GM21367 (cell line): ENCODE measurements around the gene PDCD4.

Source experiments
- ATAC-seq: cut with Tn5 transposase; IDR thresholded peaks from one replicate; pipeline ENCODE4 v1.9.1; 2021; ENCODE audit not compliant: unreplicated experiment

The PDCD4 gene

DNA sequence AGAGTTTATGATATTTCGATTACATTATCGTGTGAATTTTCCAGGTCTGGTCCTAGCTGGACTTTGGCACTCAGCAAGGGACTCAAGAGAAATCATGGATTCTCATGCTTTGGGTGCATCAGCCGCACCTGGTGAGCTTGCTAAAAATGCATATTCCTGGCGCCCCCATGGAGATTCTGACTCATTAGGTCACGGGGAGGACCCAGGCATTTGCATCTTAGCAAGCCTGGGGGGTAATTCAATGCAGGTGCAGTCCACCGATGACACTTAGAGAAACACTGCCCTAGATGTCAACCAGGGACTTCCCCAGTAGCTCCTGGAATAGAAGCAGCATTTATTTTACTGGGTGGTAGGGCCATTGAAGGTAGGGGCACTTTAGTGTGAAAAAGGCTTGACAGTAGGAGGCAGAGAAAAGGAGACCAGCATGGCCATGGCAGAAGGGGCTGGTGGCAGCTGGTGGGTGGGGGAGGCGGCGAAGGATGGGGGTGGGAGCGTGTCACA lies 29.9 kb upstream of the PDCD4 start:
- ATAC-seq, result peak; percentile 68

GRCh38 chr10:110842326-110842904 lies 29.3 kb upstream of the PDCD4 start:
- ATAC-seq, result no peak

DNA sequence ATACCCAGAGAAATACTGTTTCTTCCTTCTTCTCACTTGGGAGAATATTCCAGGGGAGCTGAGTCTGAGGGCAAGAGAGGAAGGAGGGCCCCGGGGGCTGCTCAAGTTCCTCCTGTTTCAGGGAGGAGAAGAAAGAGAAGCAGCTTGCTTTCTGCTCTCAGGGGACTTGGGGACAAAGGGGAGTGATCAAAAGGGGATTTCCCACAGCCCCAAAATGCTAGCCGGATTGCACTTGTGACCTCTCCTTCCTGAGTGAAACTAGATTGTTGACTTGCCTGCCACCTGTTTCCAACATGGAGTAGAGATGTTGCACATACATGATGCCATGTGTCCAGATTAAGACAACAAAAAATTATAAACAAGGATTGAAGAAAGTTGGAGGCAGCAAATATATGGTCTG lies 28.7 kb upstream of the PDCD4 start:
- ATAC-seq, result peak; percentile 72

- ATAC-seq, result no peak
Measured at GRCh38 chr10:110843796-110844616, 27.7 kb upstream of the PDCD4 start.

GRCh38 chr10:110844617-110844881 lies 27.2 kb upstream of the PDCD4 start:
- ATAC-seq, result no peak

DNA sequence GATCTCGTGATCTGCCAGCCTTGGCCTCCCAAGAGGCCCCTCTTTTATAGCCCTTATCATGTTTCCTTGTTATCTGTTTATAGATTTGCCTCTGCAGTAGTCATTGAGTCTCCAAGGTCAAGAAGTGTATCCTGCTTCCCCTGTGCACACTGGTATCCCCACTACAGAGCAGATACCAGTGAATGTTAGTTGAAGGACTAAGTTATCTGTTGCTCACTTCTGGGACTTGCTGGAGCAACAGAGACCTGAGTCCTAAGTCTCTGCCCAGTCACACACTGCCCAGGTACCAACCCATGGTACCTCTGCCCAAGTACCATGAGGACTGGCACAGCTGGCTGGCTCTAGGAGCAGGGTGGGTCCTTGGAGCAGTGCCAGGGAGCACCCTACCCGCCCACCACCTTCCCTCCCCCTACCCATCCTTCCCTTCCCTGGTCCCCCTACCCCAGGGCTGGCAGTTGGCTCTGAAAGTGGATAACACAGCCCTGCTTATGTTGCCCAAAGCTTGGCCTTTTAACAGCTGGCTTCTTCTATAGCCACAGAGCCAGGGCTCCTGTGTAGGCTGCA lies 26.5 kb upstream of the PDCD4 start:
- ATAC-seq, result no peak

DNA sequence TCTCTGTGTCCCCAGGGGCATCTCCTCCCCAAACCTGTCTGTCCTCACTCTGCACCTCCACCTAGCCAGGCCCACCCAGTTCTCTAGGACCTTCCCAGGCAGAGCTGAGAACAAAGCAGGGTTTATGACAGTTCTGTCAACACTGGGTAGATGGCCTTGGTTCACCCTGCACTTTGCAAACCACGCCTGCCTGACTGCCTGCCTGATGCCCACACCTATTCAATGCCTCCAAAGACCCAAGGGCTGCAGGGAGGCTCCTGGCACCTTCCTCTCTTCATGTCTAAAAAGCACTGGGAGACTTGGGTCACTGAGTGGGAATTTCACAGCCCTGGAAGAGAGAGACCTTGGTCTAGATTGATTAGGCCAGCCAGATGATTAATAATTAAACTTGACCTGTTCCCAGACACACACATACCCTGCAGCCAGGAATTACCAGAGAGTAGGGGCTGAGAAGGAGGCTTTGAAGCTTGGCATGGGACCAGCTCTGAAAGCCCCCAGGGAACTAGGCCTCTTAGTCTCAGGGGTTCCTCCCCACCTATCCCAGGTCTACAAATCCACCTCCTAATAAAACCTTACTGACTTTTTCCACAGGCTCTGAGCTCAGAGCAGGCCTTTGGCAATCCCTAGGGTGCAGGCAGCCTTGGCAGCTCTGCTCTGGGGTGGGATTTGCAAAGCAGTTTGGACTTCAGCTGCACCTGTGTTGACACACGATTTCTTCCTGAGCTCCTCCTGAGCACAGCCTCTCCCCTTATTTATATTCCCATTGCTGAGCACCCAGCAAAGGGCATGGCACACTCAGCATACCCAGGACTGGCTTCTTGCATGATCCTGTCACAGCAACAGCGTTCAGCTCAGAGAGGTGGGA lies 25.7 kb upstream of the PDCD4 start:
- no peak for ATAC-seq

DNA sequence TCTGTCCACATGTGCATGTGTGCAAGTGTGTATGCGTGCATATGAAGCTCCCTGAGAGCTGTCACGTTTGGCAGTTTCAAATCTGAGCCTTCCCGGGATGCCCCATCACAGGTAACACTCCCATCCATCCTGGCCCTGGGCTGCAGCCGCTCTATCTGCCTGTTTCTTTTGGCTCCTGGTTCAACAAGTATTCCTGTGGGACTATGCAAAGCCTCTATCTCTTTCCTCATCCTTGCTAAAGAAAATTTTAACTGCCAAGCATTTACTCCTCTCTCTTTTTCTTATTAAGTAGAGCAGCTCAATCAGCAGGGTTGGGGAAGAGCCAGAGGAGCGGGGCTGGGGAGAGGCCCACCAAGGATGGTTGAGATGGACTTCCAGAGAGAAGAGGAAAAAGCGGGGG lies 24.4 kb upstream of the PDCD4 start:
- ATAC-seq, result no peak

DNA sequence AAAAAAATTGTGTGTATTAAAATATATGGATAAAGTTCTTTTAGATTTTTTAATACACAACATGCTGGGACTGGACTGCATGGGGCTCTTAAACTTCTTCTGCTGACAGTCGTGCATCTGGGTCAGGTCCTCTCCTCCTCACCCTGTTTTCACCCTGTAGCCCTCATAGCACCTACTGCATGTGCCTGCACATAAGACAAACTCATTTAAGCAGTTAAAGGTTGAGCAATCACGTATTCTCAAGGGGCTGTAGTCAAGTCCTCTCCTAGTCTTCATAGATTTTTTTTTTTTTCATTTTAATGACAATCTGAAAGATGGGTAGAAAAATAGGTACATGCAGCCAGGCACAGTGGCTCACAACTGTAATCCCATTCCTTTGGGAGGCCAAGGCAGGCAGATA lies 23.6 kb upstream of the PDCD4 start:
- ATAC-seq, result no peak

GRCh38 chr10:110850099-110850498 lies 21.6 kb upstream of the PDCD4 start:
- no peak for ATAC-seq

DNA sequence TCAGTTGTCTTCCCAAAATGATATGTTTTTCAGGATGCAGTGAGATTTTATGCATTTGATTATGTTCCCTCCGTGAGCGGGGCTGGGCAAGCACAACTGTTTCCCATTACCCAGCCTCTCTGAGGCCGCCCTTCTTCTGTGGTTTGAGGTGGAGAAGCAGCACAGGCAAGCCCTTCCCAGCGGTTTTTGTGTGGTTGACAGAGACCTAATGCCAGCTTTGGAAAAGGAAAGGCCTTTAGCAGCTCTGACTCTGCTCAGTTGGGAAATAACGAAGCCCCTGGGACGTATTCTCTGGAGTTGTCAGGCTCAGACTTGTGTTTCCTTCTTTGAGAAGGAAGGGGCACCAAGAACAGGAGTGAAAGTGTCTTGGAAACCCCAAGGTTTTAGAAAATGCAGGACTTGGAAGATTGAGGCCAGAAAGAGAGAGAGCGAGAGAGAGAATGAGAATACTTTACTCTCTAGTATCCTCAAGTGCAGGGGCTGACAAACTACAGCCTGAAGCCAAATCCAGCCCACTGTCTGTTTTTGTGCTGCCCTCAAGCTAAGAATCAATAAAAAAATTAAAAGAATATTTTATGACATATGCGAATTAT lies 20.6 kb upstream of the PDCD4 start:
- no peak for ATAC-seq

GRCh38 chr10:110852255-110852896 lies 19.4 kb upstream of the PDCD4 start:
- ATAC-seq, result no peak

- no peak for ATAC-seq
Measured at GRCh38 chr10:110852947-110853346, 18.8 kb upstream of the PDCD4 start.

DNA sequence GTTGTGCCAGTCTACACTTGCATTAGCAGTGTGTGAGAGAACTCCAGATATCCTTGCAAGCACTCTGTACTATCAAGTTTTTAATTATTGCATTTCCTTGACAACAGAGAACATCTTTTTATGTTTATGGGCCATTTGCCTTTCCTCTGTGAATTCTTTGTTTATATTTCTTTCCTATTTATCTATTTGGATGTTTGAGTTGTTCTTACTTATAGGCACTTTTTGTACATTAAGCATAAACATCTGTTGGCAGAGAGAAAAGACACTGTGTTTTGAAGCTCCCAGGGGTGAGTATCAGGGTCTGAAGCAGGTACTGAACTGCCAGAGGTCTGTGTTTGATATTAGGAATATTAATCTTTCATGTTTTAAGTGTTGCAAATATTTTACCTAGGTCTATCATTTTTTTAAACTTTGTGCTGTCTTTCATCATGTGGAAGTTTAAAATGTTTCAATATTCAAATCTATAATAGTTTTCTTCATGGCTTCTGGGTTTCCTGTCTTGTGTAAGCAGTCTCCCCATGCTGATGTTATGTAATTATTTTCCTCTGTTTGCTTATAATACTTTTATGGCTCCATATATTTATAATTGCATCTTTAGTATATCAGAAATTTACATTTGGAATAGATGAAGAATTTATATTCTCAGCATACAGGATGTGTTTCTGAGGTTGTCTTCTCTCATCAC lies 17.7 kb upstream of the PDCD4 start:
- ATAC-seq, result no peak

DNA sequence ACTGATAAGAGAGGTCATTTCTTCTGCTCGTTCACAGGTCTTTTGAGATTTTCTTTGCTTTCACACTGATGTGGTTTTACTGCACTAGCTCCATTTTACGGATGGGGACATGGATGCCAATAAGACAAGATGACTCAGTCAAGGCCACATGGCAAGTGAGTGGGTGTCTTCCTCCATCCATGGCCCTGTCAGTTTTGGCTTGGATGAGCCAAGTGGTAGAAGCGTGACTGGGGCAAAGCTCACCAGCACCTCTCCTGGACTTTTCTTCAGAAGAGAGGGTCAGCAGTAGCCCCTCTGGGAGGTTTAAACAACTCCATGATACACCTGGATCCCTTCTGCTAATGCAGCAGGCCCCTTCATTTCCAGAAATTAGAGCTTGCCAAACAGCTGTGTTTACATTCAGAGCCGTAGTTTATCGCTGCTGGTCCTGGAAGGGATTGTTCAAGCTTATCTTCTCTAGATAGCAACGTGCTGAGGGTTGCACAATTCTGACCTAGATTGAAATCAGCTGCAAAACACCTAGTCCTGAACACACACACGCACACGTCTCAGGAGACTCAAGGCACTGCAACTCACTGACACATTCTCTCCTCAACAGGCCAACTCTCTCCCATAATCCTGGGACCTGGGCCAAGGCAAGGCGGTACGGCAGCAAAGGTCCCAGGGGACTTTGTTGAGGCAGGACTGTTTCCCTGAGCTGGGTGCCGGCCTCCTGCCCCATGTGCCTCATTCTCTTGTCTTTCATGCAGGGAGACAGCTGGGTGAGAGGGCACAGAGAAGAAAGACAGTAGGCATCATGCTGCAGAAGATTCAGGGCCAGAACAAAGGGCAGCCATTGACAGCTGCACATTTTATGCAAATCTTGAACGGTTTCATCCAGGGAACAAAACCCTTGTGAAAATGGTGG lies 14.2 kb upstream of the PDCD4 start:
- ATAC-seq, result peak; percentile 35

GRCh38 chr10:110858297-110858934 lies 13.3 kb upstream of the PDCD4 start:
- ATAC-seq, result no peak

GRCh38 chr10:110859206-110859972 lies 12.3 kb upstream of the PDCD4 start:
- ATAC-seq, result no peak

- ATAC-seq, result no peak
Measured at GRCh38 chr10:110859973-110860376, 11.8 kb upstream of the PDCD4 start.
